OCI-LY3 (cell line): ENCODE measurements around the gene UBQLN4.

Experiments used
- H2AFZ ChIP-seq: fragments of 200-600, 300-600 bp; shearing (Covaris generic); 2 replicates; pipeline ENCODE4 v1.6.0; 2014; ENCODE audit warnings: antibody characterized with exemption, low read depth, low read length
- H3K27ac ChIP-seq: fragments of 200-600, 300-600 bp; sonication (generic); 2 replicates; pipeline ENCODE4 v1.5.1; 2014; ENCODE audit warnings: mild to moderate bottlenecking, low read length, moderate library complexity, mixed read lengths
- H3K27me3 ChIP-seq: fragments of 200-600, 300-600 bp; sonication (generic); 2 replicates; pipeline ENCODE4 v1.6.1; 2014; ENCODE audit warnings: low read depth, low read length, mixed read lengths
- H3K36me3 ChIP-seq: fragments of 200-600, 300-600 bp; sonication (generic); replicated peaks from 2 replicates; pipeline ENCODE3; 2014; ENCODE audit warnings: low read depth, low read length, mixed read lengths
- H3K4me1 ChIP-seq: fragments of 300-600, 200-600 bp; sonication (generic); 2 replicates; pipeline ENCODE4 v1.6.1; 2014; ENCODE audit warnings: low read length, mixed read lengths
- H3K4me2 ChIP-seq: fragments of 200-600, 300-600 bp; sonication (generic); 2 replicates; pipeline ENCODE4 v1.6.1; 2014; ENCODE audit warnings: low read length, mixed read lengths
- H3K4me3 ChIP-seq: fragments of 300-600, 200-600 bp; sonication (generic); 2 replicates; pipeline ENCODE4 v1.5.1; 2014; ENCODE audit warnings: antibody characterized with exemption, mild to moderate bottlenecking, low read length, moderate library complexity
- H3K79me2 ChIP-seq: fragments of 300-600, 200-600 bp; shearing (Covaris generic); 2 replicates; pipeline ENCODE4 v1.6.1; 2014; ENCODE audit warnings: mild to moderate bottlenecking, low read length, mixed read lengths
- H3K9ac ChIP-seq: fragments of 300-600, 200-600 bp; shearing (Covaris generic); 2 replicates; pipeline ENCODE4 v1.6.0; 2014; ENCODE audit warnings: mild to moderate bottlenecking, low read length, moderate library complexity
- H3K9me3 ChIP-seq: fragments of 200-600, 300-600 bp; shearing (Covaris generic); 2 replicates; pipeline ENCODE4 v1.6.1; 2014; ENCODE audit warnings: low read length, mixed read lengths; ENCODE audit not compliant: insufficient read depth
- H4K20me1 ChIP-seq: fragments of 200-600, 300-600 bp; sonication (generic); 2 replicates; pipeline ENCODE4 v1.6.1; 2016; ENCODE audit warnings: low read length, mixed read lengths; ENCODE audit not compliant: insufficient read depth
- CTCF ChIP-seq: fragments of 200-600, 300-600 bp; sonication (generic); IDR thresholded peaks from 2 replicates; pipeline ENCODE4 v1.5.1; 2014; ENCODE audit warnings: antibody characterized with exemption, low read length, low read depth
- EZH2phosphoT487 ChIP-seq: fragments of 200-600 bp; shearing (Covaris generic); IDR thresholded peaks from 2 replicates; pipeline ENCODE4 v1.6.1; 2018; ENCODE audit warnings: antibody characterized with exemption, mixed run types, low read depth

Gene UBQLN4

GRCh38 chr1:156053768-156054499, at the start of gene UBQLN4:
TSS of gene UBQLN4 (minus strand) at chr1:156053798. CDS start at chr1:156053701, 97 bp downstream.
- H3K79me2 ChIP-seq, result peaks cover 21% of the 10 kb centered on the region
- H3K4me1 ChIP-seq, result peaks cover 12% of the 10 kb centered on the region
- H3K27me3 ChIP-seq, result no peaks in the 10 kb centered on the region
- peak within 1 kb of the TSS; percentile 96 for H3K9ac ChIP-seq
- H3K4me2 ChIP-seq, result peak within 1 kb of the TSS; percentile 94
- peak within 1 kb of the TSS; percentile 48 for H2AFZ ChIP-seq
- no peaks in the 10 kb centered on the region for H4K20me1 ChIP-seq
- H3K36me3 ChIP-seq, result peaks cover 10% of the 10 kb centered on the region
- no peaks in the 10 kb centered on the region for H3K9me3 ChIP-seq
- peak within 1 kb of the TSS; percentile 91 for H3K27ac ChIP-seq
- peak within 1 kb of the TSS; percentile 86 for H3K4me3 ChIP-seq
- TF ChIP-seq EZH2phosphoT487 (no peak), CTCF (peak; percentile 55)

GRCh38 chr1:156102633-156103511, 49.3 kb upstream of the UBQLN4 start:
- Histone ChIP-seq H3K9ac (no peak overlapping the region), H4K20me1 (no peaks in the 10 kb centered on the region), H3K27me3 (peaks cover 16% of the 10 kb centered on the region), H3K4me2 (0 out of 2 replicates have a peak overlapping the region, but pooled peaks have one; percentile 13), H3K27ac (no peak overlapping the region), H3K79me2 (no peaks in the 10 kb centered on the region), H3K36me3 (no peaks in the 10 kb centered on the region), H3K4me3 (no peak overlapping the region), H2AFZ (no peak overlapping the region), H3K9me3 (no peaks in the 10 kb centered on the region), H3K4me1 (peaks cover 43% of the 10 kb centered on the region)
- TF ChIP-seq CTCF (no peak), EZH2phosphoT487 (no peak)

- peaks cover 3% of the 10 kb centered on the region for H4K20me1 ChIP-seq
Measured at GRCh38 chr1:156101880-156102279, 48.3 kb upstream of the UBQLN4 start.

GRCh38 chr1:156100205-156100995, 46.8 kb upstream of the UBQLN4 start:
- Histone ChIP-seq H3K4me1 (peaks cover 58% of the 10 kb centered on the region), H3K4me2 (no peak overlapping the region), H3K9me3 (no peaks in the 10 kb centered on the region), H3K9ac (no peak overlapping the region), H2AFZ (no peak overlapping the region), H3K27ac (no peak overlapping the region), H3K36me3 (no peaks in the 10 kb centered on the region), H3K4me3 (no peak overlapping the region), H3K27me3 (peaks cover 21% of the 10 kb centered on the region), H3K79me2 (no peaks in the 10 kb centered on the region), H4K20me1 (peaks cover 6% of the 10 kb centered on the region)
- no peak for TF ChIP-seq EZH2phosphoT487
- no peak for TF ChIP-seq CTCF

More at GRCh38 chr1:156101880-156102279, 48.3 kb upstream of the UBQLN4 start:
- no peak for TF ChIP-seq EZH2phosphoT487
- Histone ChIP-seq H3K27ac (no peak overlapping the region), H3K79me2 (no peaks in the 10 kb centered on the region), H3K9ac (no peak overlapping the region), H3K4me1 (peaks cover 51% of the 10 kb centered on the region), H3K4me2 (no peak overlapping the region), H3K9me3 (no peaks in the 10 kb centered on the region), H3K36me3 (no peaks in the 10 kb centered on the region), H2AFZ (no peak overlapping the region), H3K27me3 (peaks cover 16% of the 10 kb centered on the region), H3K4me3 (no peak overlapping the region)
